A549 (cell line): ENCODE results near the gene COL24A1. TPM values are rescaled to one million over a fixed set of nuclear protein-coding genes. Genes with fewer than 3 reads are reported as not detected.

Experiments
- ATAC-seq, 2 experiments: fragments of 200-7000 bp in 1 of 2; fragments of >200 bp in 1 of 2; cut with Nextera tagmentation in 1 of 2; cut with Tn5 transposase in 1 of 2; 3 replicates each; pipeline versions ENCODE4 v1.8.0 to v1.9.1; 2018 to 2020; ENCODE audit warnings: mild to moderate bottlenecking in 1 of 2, moderate library complexity in 1 of 2
- CTCF ChIA-PET: fragments of 300-600 bp; sonication (Branson Sonifier 250); formaldehyde crosslinking; extraction: SDS; loops from one replicate; lab custom pipeline; 2021; ENCODE audit warnings: antibody characterized with exemption, inconsistent platforms; lab: Yijun Ruan, JAX
- POLR2A ChIA-PET: fragments of 350-600 bp; formaldehyde crosslinking; extraction: SDS; loops from one replicate; lab custom pipeline; 2021; ENCODE audit warnings: antibody characterized with exemption, inconsistent platforms; lab: Yijun Ruan, JAX
- DNase-seq, 2 experiments: peaks; one replicate each; pipeline versions ENCODE4 v3.0.0 to v3.0.0-alpha.2; 2011 to 2016; ENCODE audit warnings: low read depth in 1 of 2, low spot score in 1 of 2
- FAIRE-seq: peaks from 2 replicates; lab custom pipeline; 2011; peaks lifted over from hg19 to GRCh38; lab: Jason Lieb, UNC
- H3K27ac ChIP-seq, 2 experiments: fragments of >200 bp; sonication (Bioruptor Twin); formaldehyde crosslinking; 3 replicates each; pipeline ENCODE4 v1.5.1; 2016 to 2017
- H3K4me1 ChIP-seq: fragments of >200 bp; sonication (Bioruptor Twin); formaldehyde crosslinking; 3 replicates; pipeline ENCODE4 v1.6.1; 2016
- H3K4me2 ChIP-seq: fragments of >200 bp; sonication (Bioruptor Twin); formaldehyde crosslinking; 3 replicates; pipeline ENCODE4 v1.6.1; 2016
- H3K4me3 ChIP-seq: fragments of >200 bp; sonication (Bioruptor Twin); formaldehyde crosslinking; 3 replicates; pipeline ENCODE4 v1.5.1; 2016
- H3K9me3 ChIP-seq: fragments of >200 bp; sonication (Bioruptor Twin); formaldehyde crosslinking; 3 replicates; pipeline ENCODE4 v1.6.1; 2016
- ATOH8 ChIP-seq: fragments of 250-450 bp; sonication (Bioruptor Pico); IDR thresholded peaks from 2 replicates; pipeline ENCODE4 v1.5.0; 2020; ENCODE audit warnings: low read depth, mild to moderate bottlenecking, moderate library complexity
- CBX2 ChIP-seq: fragments of 200-600 bp; sonication (generic); IDR thresholded peaks from 2 replicates; pipeline ENCODE4 v1.6.1; 2016; ENCODE audit warnings: low read depth, mild to moderate bottlenecking, borderline replicate concordance
- CBX8 ChIP-seq: fragments of 200-600 bp; sonication (generic); IDR thresholded peaks from 2 replicates; pipeline ENCODE4 v1.6.1; 2016
- CHD2 ChIP-seq: fragments of 150-350 bp; IDR thresholded peaks from 2 replicates; pipeline ENCODE4 v1.6.1; 2014; ENCODE audit warnings: low read length; ENCODE audit not compliant: partially characterized antibody
- CHD4 ChIP-seq: fragments of 200-600 bp; sonication (generic); IDR thresholded peaks from 2 replicates; pipeline ENCODE4 v1.6.1; 2016; ENCODE audit warnings: antibody characterized with exemption, mild to moderate bottlenecking, borderline replicate concordance
- EHMT2 ChIP-seq: fragments of 200-600 bp; sonication (generic); IDR thresholded peaks from 2 replicates; pipeline ENCODE4 v1.6.1; 2016; ENCODE audit warnings: antibody characterized with exemption, low read depth, mild to moderate bottlenecking, moderate library complexity
- ELK1 ChIP-seq: fragments of 150-350 bp; IDR thresholded peaks from 2 replicates; pipeline ENCODE4 v1.6.1; 2014; ENCODE audit warnings: low read depth, mild to moderate bottlenecking, low read length
- EP300 ChIP-seq, 2 experiments: fragments of >200 bp; sonication (Bioruptor Twin); formaldehyde crosslinking; IDR thresholded peaks; 2 replicates in 1 of 2; 3 replicates in 1 of 2; pipeline ENCODE4 v1.6.1; 2016 to 2017
- ESRRA ChIP-seq: fragments of 150-350 bp; IDR thresholded peaks from 2 replicates; pipeline ENCODE4 v1.6.1; 2014; ENCODE audit warnings: mild to moderate bottlenecking, low read length, borderline replicate concordance
- FOSL2 ChIP-seq, 2 experiments: fragments of 450-650 bp in 1 of 2; fragments of >200 bp in 1 of 2; sonication (Bioruptor Twin) in 1 of 2; formaldehyde crosslinking; IDR thresholded peaks; 2 replicates each; pipeline versions ENCODE4 v1.5.0 to v1.6.1; 2016 to 2020; ENCODE audit warnings: mild to moderate bottlenecking in 1 of 2, moderate library complexity in 1 of 2
- FOXS1 ChIP-seq: fragments of 250-450 bp; sonication (Bioruptor Pico); IDR thresholded peaks from 2 replicates; pipeline ENCODE4 v1.5.0; 2020; ENCODE audit warnings: mild to moderate bottlenecking, moderate library complexity
- GATA3 ChIP-seq: IDR thresholded peaks from 2 replicates; pipeline ENCODE4 v1.6.1; 2012; ENCODE audit warnings: borderline replicate concordance
- HES2 ChIP-seq: fragments of >200 bp; sonication (Bioruptor Twin); formaldehyde crosslinking; IDR thresholded peaks from 2 replicates; pipeline ENCODE4 v1.6.1; 2016
- HEYL ChIP-seq: fragments of 250-450 bp; sonication (Bioruptor Pico); IDR thresholded peaks from 2 replicates; pipeline ENCODE4 v1.8.0; 2021; ENCODE audit warnings: mild to moderate bottlenecking, moderate library complexity
- HOXB5 ChIP-seq: fragments of 250-450 bp; sonication (Bioruptor Pico); IDR thresholded peaks from 2 replicates; pipeline ENCODE4 v1.5.0; 2020; ENCODE audit warnings: mild to moderate bottlenecking, moderate library complexity
- KDM1A ChIP-seq: fragments of 200-600 bp; sonication (generic); IDR thresholded peaks from 2 replicates; pipeline ENCODE4 v1.6.1; 2016; ENCODE audit warnings: low read depth, mild to moderate bottlenecking
- KDM5A ChIP-seq: fragments of 200-600 bp; sonication (generic); IDR thresholded peaks from 2 replicates; pipeline ENCODE4 v1.6.1; 2016; ENCODE audit warnings: antibody characterized with exemption, mild to moderate bottlenecking
- MAFK ChIP-seq: fragments of 450-650 bp; IDR thresholded peaks from 2 replicates; pipeline ENCODE4 v1.6.1; 2014; ENCODE audit not compliant: partially characterized antibody
- MAZ ChIP-seq: fragments of 150-350 bp; IDR thresholded peaks from 2 replicates; pipeline ENCODE4 v1.6.1; 2014; ENCODE audit warnings: antibody characterized with exemption, low read depth, low read length, borderline replicate concordance
- MYC ChIP-seq: IDR thresholded peaks from 2 replicates; pipeline ENCODE4 v1.6.1; 2012; ENCODE audit warnings: mild to moderate bottlenecking, inconsistent platforms, low read length, improper control_type of control experiment, borderline replicate concordance
- POLR2AphosphoS2 ChIP-seq: conservative IDR thresholded peaks from 2 replicates; pipeline ENCODE4 v1.6.1; 2012; ENCODE audit warnings: low read length, improper control_type of control experiment, inconsistent platforms
- RCOR1 ChIP-seq: fragments of 150-350 bp; IDR thresholded peaks from 2 replicates; pipeline ENCODE4 v1.6.1; 2014; ENCODE audit warnings: antibody characterized with exemption, low read length, low read depth
- RNF2 ChIP-seq: fragments of 200-600 bp; sonication (generic); IDR thresholded peaks from 2 replicates; pipeline ENCODE4 v1.6.1; 2016; ENCODE audit warnings: low read depth, mild to moderate bottlenecking, antibody characterized with exemption, moderate library complexity, borderline replicate concordance
- SMC3 ChIP-seq: fragments of >200 bp; sonication (Bioruptor Twin); formaldehyde crosslinking; IDR thresholded peaks from 3 replicates; pipeline ENCODE4 v1.6.1; 2018; ENCODE audit warnings: inconsistent platforms
- TP53 ChIP-seq: fragments of 250-450 bp; sonication (Bioruptor Pico); IDR thresholded peaks from 2 replicates; pipeline ENCODE4 v1.5.0; 2021; ENCODE audit warnings: mild to moderate bottlenecking, moderate library complexity
- USF2 ChIP-seq: fragments of 450-650 bp; IDR thresholded peaks from 2 replicates; pipeline ENCODE4 v1.6.1; 2014; ENCODE audit warnings: antibody characterized with exemption
- ZFP36 ChIP-seq: fragments of 450-650 bp; IDR thresholded peaks from 2 replicates; pipeline ENCODE4 v1.6.1; 2014; ENCODE audit warnings: borderline replicate concordance; ENCODE audit not compliant: partially characterized antibody
- WGBS: methylation state at CpG from one replicate; pipeline ENCODE4 v1.1.6; 2017; ENCODE audit errors: missing lambda C conversion rate; 5-methylcytosine and 5-hydroxymethylcytosine counted together
- polyA plus RNA-seq, 4 experiments: library from polyadenylated mRNA; depleted of rRNA in 3 of 4; stranded (reverse); fragments of >200 nt; fragmentation: RNase III in 1 of 4; extraction: RNeasy Plus Mini Kit Qiagen cat#74134 plus additional on column Dnase treatment in 1 of 4; gene quantifications; 2 replicates in 3 of 4; 3 replicates in 1 of 4; pipeline ENCODE4 v1.2.3, GENCODE V29; 2011 to 2017

COL24A1 gene
- polyA plus RNA-seq, 2 of the 4 experiments (the other 2 are of a cell fraction): 0.03 to 0.13 TPM

GRCh38 chr1:86054396-86054795, 102.2 kb downstream of the COL24A1 start:
- H3K4me2 ChIP-seq: no peak overlapping the region
- 75% methylated on average over 2 of the region's 2 CpGs for WGBS
- POLR2A ChIA-PET: no interaction called here
- ATAC-seq: no peak
- FAIRE-seq: no peak
- H3K9me3 ChIP-seq: no peaks in the 10 kb centered on the region
- H3K27ac ChIP-seq: no peak overlapping the region
- DNase-seq: no peak
- H3K4me3 ChIP-seq: no peak overlapping the region
- TF ChIP-seq KDM5A: no peak
- TF ChIP-seq TP53 (CRISPR knock-in tag): no peak
- no peak for TF ChIP-seq HES2
- no peak for TF ChIP-seq ELK1
- no peak for TF ChIP-seq GATA3
- no peak for TF ChIP-seq SMC3
- TF ChIP-seq EHMT2: no peak
- TF ChIP-seq MAFK: no peak
- no peak for TF ChIP-seq POLR2AphosphoS2
- no peak for TF ChIP-seq EP300 (IDR thresholded peaks at IDR 0.05)
- no peak for TF ChIP-seq USF2
- no peak for TF ChIP-seq CBX2
- TF ChIP-seq FOSL2 (IDR thresholded peaks at IDR 0.05): no peak
- TF ChIP-seq FOSL2 (CRISPR knock-in tag; IDR thresholded peaks at IDR 0.05): no peak
- TF ChIP-seq CBX8: no peak
- TF ChIP-seq CHD4: no peak
- no peak for TF ChIP-seq CHD2
- no peak for TF ChIP-seq HEYL
- no peak for TF ChIP-seq HOXB5 (CRISPR knock-in tag)
- TF ChIP-seq ZFP36: no peak
- no peak for TF ChIP-seq RNF2
- H3K4me1 ChIP-seq: no peaks in the 10 kb centered on the region
- CTCF ChIA-PET: no interaction called here

- CTCF ChIA-PET: no interaction called here
- Histone ChIP-seq H3K9me3 (no peaks in the 10 kb centered on the region), H3K27ac (no peak overlapping the region), H3K4me1 (no peaks in the 10 kb centered on the region), H3K4me3 (no peak overlapping the region), H3K4me2 (no peak overlapping the region)
- 10% methylated on average over 2 of the region's 2 CpGs for WGBS
- POLR2A ChIA-PET: no interaction called here
- TF ChIP-seq ATOH8 (CRISPR knock-in tag) (no peak), CBX8 (no peak), ESRRA (no peak), MYC (no peak), GATA3 (no peak), HOXB5 (CRISPR knock-in tag) (no peak), MAZ (no peak), MAFK (no peak), FOXS1 (CRISPR knock-in tag) (no peak), RCOR1 (no peak), CHD2 (no peak), KDM1A (no peak)
- FAIRE-seq (no peak), DNase-seq (no peak), ATAC-seq (no peak)
Observed at GRCh38 chr1:86052948-86053698, 103.4 kb downstream of the COL24A1 start.
